HCT116 (cell line): Measurements from ENCODE around the gene KMT2B. TPM values are rescaled to one million over a fixed set of nuclear protein-coding genes. Genes with fewer than 3 reads are reported as not detected.

Experiments
- ATAC-seq: fragments of 200-7000 bp; cut with Tn5 transposase; 2 replicates; pipeline ENCODE4 v1.9.1; 2020; ENCODE audit warnings: mild to moderate bottlenecking, moderate library complexity
- BruUV-seq: library from RNA; stranded (reverse); fragments of 400-500 nt; replicated peaks from 2 replicates; lab custom pipeline; 2021; lab: Mats Ljungman, UMichigan
- CTCF ChIA-PET: fragments of 300-600 bp; sonication (Branson Sonifier 250); formaldehyde crosslinking; loops from one replicate; lab custom pipeline; 2021; ENCODE audit warnings: antibody characterized with exemption; lab: Charles Lee
- POLR2A ChIA-PET: fragments of 300-600, 350-600 bp; sonication (Branson Sonifier 250); formaldehyde crosslinking; loops from one replicate; lab custom pipeline; 2021; ENCODE audit warnings: antibody characterized with exemption; lab: Charles Lee
- RAD21 ChIA-PET, 2 experiments: fragments of 300-600 bp; sonication (Branson Sonifier 250); formaldehyde crosslinking; loops; one replicate each; lab custom pipeline; 2023; ENCODE audit warnings: low total read pairs in 2 of 2; ENCODE audit not compliant: uncharacterized antibody in 2 of 2, unreplicated experiment in 2 of 2, low non-redundant PET in 1 of 2; lab: Charles Lee
- DNase-seq: peaks from one replicate; pipeline ENCODE4 v3.0.0-alpha.2; 2010; ENCODE audit warnings: low read depth, low spot score
- H2AFZ ChIP-seq: fragments of 200-600 bp; shearing (Covaris generic), sonication (generic); 2 replicates; pipeline ENCODE4 v1.6.1; 2017; ENCODE audit warnings: low read depth, mixed run types, mixed read lengths, antibody characterized with exemption, low read length; ENCODE audit not compliant: poor library complexity, severe bottlenecking
- H3K27ac ChIP-seq: 2 replicates; pipeline ENCODE4 v1.5.1; 2012; ENCODE audit warnings: low read depth, low read length
- H3K27me3 ChIP-seq: fragments of 200-600 bp; sonication (generic); 2 replicates; pipeline ENCODE4 v1.6.1; 2016; ENCODE audit warnings: mixed run types, low read length, mixed read lengths; ENCODE audit not compliant: insufficient read depth
- H3K36me3 ChIP-seq, 2 experiments: fragments of 200-500 bp in 1 of 2; fragments of 200-600 bp in 1 of 2; sonication (Bioruptor generic) in 1 of 2; sonication (generic) in 1 of 2; 2 replicates each; pipeline versions ENCODE4 v1.5.1 to v1.6.1; 2014 to 2016; ENCODE audit warnings: low read length in 2 of 2, inconsistent platforms in 1 of 2, mixed read lengths in 1 of 2, mixed run types in 1 of 2; ENCODE audit not compliant: insufficient read depth in 2 of 2, control insufficient read depth in 1 of 2
- H3K4me1 ChIP-seq, 2 experiments: fragments of 200-600 bp in 1 of 2; sonication (generic) in 1 of 2; 2 replicates each; pipeline versions ENCODE4 v1.5.1 to v1.6.1; 2012 to 2017; ENCODE audit warnings: low read length in 2 of 2, inconsistent platforms in 1 of 2, mild to moderate bottlenecking in 1 of 2, mixed read lengths in 1 of 2, mixed run types in 1 of 2, moderate library complexity in 1 of 2; ENCODE audit not compliant: insufficient read depth in 2 of 2, control insufficient read depth in 1 of 2
- H3K4me2 ChIP-seq: fragments of 200-600 bp; sonication (generic); 2 replicates; pipeline ENCODE4 v1.6.1; 2017; ENCODE audit warnings: mixed run types, low read length, mixed read lengths
- H3K4me3 ChIP-seq, 2 experiments: fragments of 200-600 bp in 1 of 2; sonication (generic) in 1 of 2; replicated peaks in 1 of 2; 2 replicates each; pipeline ENCODE4 v1.5.1; 2011 to 2016; ENCODE audit warnings: low read length in 2 of 2, control low read depth in 1 of 2, low read depth in 1 of 2, mild to moderate bottlenecking in 1 of 2, mixed read lengths in 1 of 2, mixed run types in 1 of 2
- H3K79me2 ChIP-seq: fragments of 200-600 bp; sonication (generic); 2 replicates; pipeline ENCODE4 v1.6.1; 2017; ENCODE audit warnings: mild to moderate bottlenecking, mixed run types, low read length, moderate library complexity, mixed read lengths; ENCODE audit not compliant: insufficient read depth
- H3K9ac ChIP-seq: fragments of 200-600 bp; sonication (generic); 2 replicates; pipeline ENCODE4 v1.6.1; 2016; ENCODE audit warnings: low read length, mixed read lengths
- H3K9me2 ChIP-seq: fragments of 200-600 bp; sonication (generic), shearing (Covaris generic); 2 replicates; pipeline ENCODE4 v1.6.1; 2017; ENCODE audit warnings: mixed run types, mild to moderate bottlenecking, moderate library complexity; ENCODE audit not compliant: insufficient read depth
- H3K9me3 ChIP-seq, 2 experiments: fragments of 200-500 bp in 1 of 2; fragments of 200-600 bp in 1 of 2; sonication (Bioruptor generic) in 1 of 2; sonication (generic) in 1 of 2; 2 replicates each; pipeline ENCODE4 v1.6.1; 2014 to 2017; ENCODE audit warnings: low read length in 2 of 2, mixed read lengths in 2 of 2, inconsistent platforms in 1 of 2, low read depth in 1 of 2, mild to moderate bottlenecking in 1 of 2, mixed run types in 1 of 2, moderate library complexity in 1 of 2; ENCODE audit not compliant: control insufficient read depth in 1 of 2, insufficient read depth in 1 of 2
- H4K20me1 ChIP-seq: fragments of 200-600 bp; sonication (generic), shearing (Covaris generic); 2 replicates; pipeline ENCODE4 v1.6.1; 2017; ENCODE audit warnings: mixed run types, mild to moderate bottlenecking, moderate library complexity; ENCODE audit not compliant: insufficient read depth
- ATF3 ChIP-seq: IDR thresholded peaks from 2 replicates; pipeline ENCODE4 v1.6.1; 2012
- EZH2 ChIP-seq: fragments of 200-600 bp; sonication (generic); IDR thresholded peaks from 2 replicates; pipeline ENCODE4 v1.6.1; 2017; ENCODE audit warnings: antibody characterized with exemption, mixed run types
- EZH2phosphoT487 ChIP-seq: fragments of 200-600 bp; IDR thresholded peaks from 2 replicates; pipeline ENCODE4 v1.6.1; 2018; ENCODE audit warnings: antibody characterized with exemption, borderline replicate concordance
- POLR2A ChIP-seq: IDR thresholded peaks from 2 replicates; pipeline ENCODE4 v1.7.0; 2011; ENCODE audit warnings: borderline replicate concordance; ENCODE audit not compliant: insufficient read depth, insufficient read length; ENCODE audit errors: extremely low read depth
- POLR2AphosphoS5 ChIP-seq: IDR thresholded peaks from 2 replicates; pipeline ENCODE4 v1.6.1; 2011; ENCODE audit warnings: mild to moderate bottlenecking, low read depth, low read length, moderate library complexity
- REST ChIP-seq: IDR thresholded peaks from 2 replicates; pipeline ENCODE4 v1.6.1; 2012; ENCODE audit warnings: low read depth
- SIN3A ChIP-seq: IDR thresholded peaks from 2 replicates; pipeline ENCODE4 v1.6.1; 2012; ENCODE audit warnings: low read depth
- SRF ChIP-seq: IDR thresholded peaks from 2 replicates; pipeline ENCODE4 v1.6.1; 2012; ENCODE audit warnings: low read depth
- ZBTB33 ChIP-seq: IDR thresholded peaks from 2 replicates; pipeline ENCODE4 v1.6.1; 2011; ENCODE audit warnings: mild to moderate bottlenecking, low read length, moderate library complexity; ENCODE audit not compliant: insufficient replicate concordance; ENCODE audit errors: extremely low read depth
- ZFX ChIP-seq: fragments of 450-650 bp; IDR thresholded peaks from 2 replicates; pipeline ENCODE4 v1.6.1; 2017
- ZNF274 ChIP-seq: fragments of 200-500 bp; sonication (Bioruptor generic); IDR thresholded peaks from 2 replicates; pipeline ENCODE4 v1.6.1; 2014; ENCODE audit warnings: mild to moderate bottlenecking, low read depth, low read length, inconsistent platforms
- intact Hi-C: fragments of 100-400 bp; cut with micrococcal nuclease; formaldehyde crosslinking; loops from 2 replicates; pipeline ENCODE4 v1.10.0; 2022
- total RNA-seq: library from RNA; stranded (reverse); gene quantifications from one replicate; pipeline ENCODE4 v1.2.1, GENCODE V29; 2021; ENCODE audit not compliant: unreplicated experiment
- TF ChIP-seq, protein P1 (sequence below): IDR thresholded peaks from 2 replicates; pipeline ENCODE4 v1.6.1; 2012

Gene KMT2B
- total RNA-seq, 1 experiment from 2014 or later: 29.9 TPM

DNA sequence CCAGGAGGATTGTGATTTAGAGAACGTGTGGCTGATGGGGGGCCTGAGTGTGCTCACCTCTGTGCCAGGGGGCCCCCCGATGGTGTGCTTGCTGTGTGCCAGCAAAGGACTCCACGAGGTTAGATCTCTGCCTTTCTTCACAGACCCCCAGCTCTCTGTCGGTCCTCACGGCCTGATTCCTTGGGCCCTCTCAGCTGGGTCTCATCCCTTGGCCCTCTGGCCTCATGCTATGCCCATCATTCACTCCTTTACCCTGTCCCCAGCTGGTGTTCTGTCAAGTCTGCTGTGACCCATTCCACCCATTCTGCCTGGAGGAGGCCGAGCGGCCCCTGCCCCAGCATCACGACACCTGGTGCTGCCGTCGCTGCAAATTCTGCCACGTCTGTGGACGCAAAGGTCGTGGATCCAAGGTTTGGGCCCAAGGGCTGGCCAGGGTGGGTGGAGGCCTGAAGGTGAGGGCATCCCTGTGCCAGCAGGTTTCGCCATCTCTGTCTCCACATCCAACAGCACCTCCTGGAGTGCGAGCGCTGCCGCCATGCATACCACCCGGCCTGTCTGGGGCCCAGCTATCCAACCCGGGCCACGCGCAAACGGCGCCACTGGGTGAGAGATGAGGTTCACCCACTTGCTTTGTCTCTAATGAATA, 7.5 kb downstream of the KMT2B start:
- POLR2A ChIA-PET: no interaction called here
- no peak overlapping the region for H3K4me2 ChIP-seq
- TF ChIP-seq, protein P1, sequence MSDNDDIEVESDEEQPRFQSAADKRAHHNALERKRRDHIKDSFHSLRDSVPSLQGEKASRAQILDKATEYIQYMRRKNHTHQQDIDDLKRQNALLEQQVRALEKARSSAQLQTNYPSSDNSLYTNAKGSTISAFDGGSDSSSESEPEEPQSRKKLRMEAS: no peak
- TF ChIP-seq POLR2A (no peak), ZNF274 (no peak), EZH2 (no peak), SIN3A (no peak)
- no TSS peak for BruUV-seq
- no peaks in the 10 kb centered on the region for H3K9me2 ChIP-seq
- no peaks in the 10 kb centered on the region for H3K4me1 ChIP-seq
- RAD21 ChIA-PET: no interaction called here
- H3K79me2 ChIP-seq: peaks cover 13% of the 10 kb centered on the region; the same call in 1 of the 2 replicates
- H3K9ac ChIP-seq: no peak overlapping the region
- no peaks in the 10 kb centered on the region for H3K9me3 ChIP-seq
- no peak overlapping the region for H3K4me3 ChIP-seq
- no peaks in the 10 kb centered on the region for H3K27me3 ChIP-seq
- CTCF ChIA-PET: no interaction called here
- ATAC-seq (no peak), DNase-seq (no peak)
- no peaks in the 10 kb centered on the region for H4K20me1 ChIP-seq
- peaks cover 71 to 75% of the 10 kb centered on the region in 2 experiments for H3K36me3 ChIP-seq
- no peak overlapping the region for H3K27ac ChIP-seq
- intact Hi-C loops: no loop called here
- no peak overlapping the region for H2AFZ ChIP-seq

DNA sequence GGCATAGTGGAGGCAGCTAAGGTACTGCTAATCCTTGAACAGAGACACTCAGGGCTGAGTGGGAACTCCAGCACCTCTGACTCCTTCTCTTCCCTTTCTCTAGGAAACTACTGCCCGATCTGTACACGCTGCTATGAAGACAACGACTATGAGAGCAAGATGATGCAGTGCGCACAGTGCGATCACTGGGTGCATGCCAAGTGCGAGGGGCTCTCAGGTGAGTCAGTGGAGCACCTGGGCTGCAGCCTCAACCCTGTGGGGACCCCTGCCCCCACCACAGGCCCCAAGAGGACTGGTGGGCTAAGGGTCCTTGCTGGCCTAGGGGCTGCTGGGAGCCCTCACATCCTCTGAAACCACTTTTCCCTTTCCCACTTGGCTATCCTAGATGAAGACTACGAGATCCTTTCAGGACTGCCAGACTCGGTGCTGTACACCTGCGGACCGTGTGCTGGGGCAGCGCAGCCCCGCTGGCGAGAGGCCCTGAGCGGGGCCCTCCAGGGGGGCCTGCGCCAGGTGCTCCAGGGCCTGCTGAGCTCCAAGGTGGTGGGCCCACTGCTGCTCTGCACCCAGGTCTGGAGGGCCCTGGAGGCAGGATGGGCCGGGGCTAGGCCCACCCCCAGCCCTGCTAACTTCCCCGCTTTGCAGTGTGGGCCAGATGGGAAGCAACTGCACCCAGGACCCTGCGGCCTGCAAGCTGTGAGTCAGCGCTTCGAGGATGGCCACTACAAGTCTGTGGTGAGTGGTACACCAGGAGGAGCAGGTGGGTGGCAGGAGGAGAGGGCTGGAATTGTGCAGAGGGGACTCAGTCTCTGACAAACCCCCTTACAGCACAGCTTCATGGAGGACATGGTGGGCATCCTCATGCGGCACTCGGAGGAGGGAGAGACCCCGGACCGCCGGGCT, 9.5 kb downstream of the KMT2B start:
- H3K4me1 ChIP-seq: no peaks in the 10 kb centered on the region
- H4K20me1 ChIP-seq: no peaks in the 10 kb centered on the region
- intact Hi-C loops: no loop called here
- no peak overlapping the region for H3K9ac ChIP-seq
- H3K9me3 ChIP-seq: no peaks in the 10 kb centered on the region
- H3K79me2 ChIP-seq: no peaks in the 10 kb centered on the region; the same call in 1 of the 2 replicates
- H2AFZ ChIP-seq: no peak overlapping the region
- H3K27me3 ChIP-seq: no peaks in the 10 kb centered on the region
- no peak overlapping the region for H3K27ac ChIP-seq
- H3K4me3 ChIP-seq: no peak overlapping the region
- ATAC-seq (0 out of 2 replicates have a peak, but pooled peaks have one; percentile 12), DNase-seq (no peak)
- CTCF ChIA-PET: no interaction called here
- no TSS peak for BruUV-seq
- POLR2A ChIA-PET: interaction anchor here (1.1 kb wide), 1 partner anchor 14 kb away, joined by 3 read pairs; no protein-coding TSS in a partner anchor
- peaks cover 68 to 79% of the 10 kb centered on the region in 2 experiments for H3K36me3 ChIP-seq
- RAD21 ChIA-PET: no interaction called here
- no peaks in the 10 kb centered on the region for H3K9me2 ChIP-seq
- no peak overlapping the region for H3K4me2 ChIP-seq
- TF ChIP-seq REST: no peak
- TF ChIP-seq SRF: no peak
- no peak for TF ChIP-seq POLR2AphosphoS5
- no peak for TF ChIP-seq EZH2
- TF ChIP-seq EZH2phosphoT487: no peak
- TF ChIP-seq ZBTB33: no peak
- TF ChIP-seq ATF3: no peak
- no peak for TF ChIP-seq ZFX
